ENCODE measurements around the gene RPS2. TPM values are rescaled to one million over a fixed set of nuclear protein-coding genes. Genes with fewer than 3 reads are reported as not detected.

The RPS2 gene
- total RNA-seq, 1 experiment from 2014 or later, result 4,395 TPM

- TF ChIP-seq FOXJ3 (CRISPR knock-in tag; IDR thresholded peaks at IDR 0.05; ENCODE audit: borderline replicate concordance) (no peak), ZBTB43 (CRISPR knock-in tag; IDR thresholded peaks at IDR 0.05) (no peak)
Observed at GRCh38 chr16:1917056-1917664, 47.5 kb downstream of the RPS2 start (continued).

- Mint-ChIP-seq H3K4me3 (peak overlapping the region; percentile 55), H3K27me3 (ENCODE audit: low read depth) (peaks cover 70% of the 10 kb centered on the region)
- peak; percentile 10 for ATAC-seq
Observed at GRCh38 chr16:1916640-1916990, 48.0 kb downstream of the RPS2 start.

More at GRCh38 chr16:1916640-1916990, 48.0 kb downstream of the RPS2 start:
- ChIA-PET POLR2A (no interaction called here), CTCF (interaction anchor here (0.7 to 1.6 kb wide), 9 partner anchors 10 to 1240 kb away, joined by 3 to 16 read pairs (median 4); no protein-coding TSS in a partner anchor)
- Mint-ChIP-seq H3K4me1 (peaks cover 35% of the 10 kb centered on the region), H3K9me3 (no peaks in the 10 kb centered on the region), H3K36me3 (no peaks in the 10 kb centered on the region), H3K27ac (no peak overlapping the region)
- no peak for DNase-seq (ENCODE audit: low spot score)
- TF ChIP-seq STAT6 (CRISPR knock-in tag; conservative IDR thresholded peaks at IDR 0.05; ENCODE audit: low read depth) (no peak), ZNF281 (CRISPR knock-in tag; IDR thresholded peaks at IDR 0.05) (no peak), ZNF416 (CRISPR knock-in tag; IDR thresholded peaks at IDR 0.05) (no peak), ZNF263 (CRISPR knock-in tag; IDR thresholded peaks at IDR 0.05; ENCODE audit: low read depth) (no peak), IRF2 (CRISPR knock-in tag; IDR thresholded peaks at IDR 0.05; ENCODE audit: borderline replicate concordance, low read depth) (no peak), MYBL2 (CRISPR knock-in tag; IDR thresholded peaks at IDR 0.05) (no peak), AR (CRISPR knock-in tag; IDR thresholded peaks at IDR 0.05) (no peak), ZNF219 (CRISPR knock-in tag; IDR thresholded peaks at IDR 0.05; ENCODE audit: borderline replicate concordance) (no peak), JUN (CRISPR knock-in tag; IDR thresholded peaks at IDR 0.05) (no peak), GTF2I (CRISPR knock-in tag; conservative IDR thresholded peaks at IDR 0.05) (no peak), SOX15 (CRISPR knock-in tag; IDR thresholded peaks at IDR 0.05) (no peak), NR3C1 (CRISPR knock-in tag; conservative IDR thresholded peaks at IDR 0.05; ENCODE audit: low read depth) (no peak), SMAD4 (CRISPR knock-in tag; IDR thresholded peaks at IDR 0.05) (no peak), TEAD1 (CRISPR knock-in tag; IDR thresholded peaks at IDR 0.05) (no peak)
- TF ChIP-seq, protein P1, sequence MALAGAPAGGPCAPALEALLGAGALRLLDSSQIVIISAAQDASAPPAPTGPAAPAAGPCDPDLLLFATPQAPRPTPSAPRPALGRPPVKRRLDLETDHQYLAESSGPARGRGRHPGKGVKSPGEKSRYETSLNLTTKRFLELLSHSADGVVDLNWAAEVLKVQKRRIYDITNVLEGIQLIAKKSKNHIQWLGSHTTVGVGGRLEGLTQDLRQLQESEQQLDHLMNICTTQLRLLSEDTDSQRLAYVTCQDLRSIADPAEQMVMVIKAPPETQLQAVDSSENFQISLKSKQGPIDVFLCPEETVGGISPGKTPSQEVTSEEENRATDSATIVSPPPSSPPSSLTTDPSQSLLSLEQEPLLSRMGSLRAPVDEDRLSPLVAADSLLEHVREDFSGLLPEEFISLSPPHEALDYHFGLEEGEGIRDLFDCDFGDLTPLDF (CRISPR knock-in tag; IDR thresholded peaks at IDR 0.05), result no peak
